Rectal smooth muscle tissue (tissue), 1 donor: ENCODE data around the gene NMUR2.

Experiments used
- H3K27ac ChIP-seq: one replicate; pipeline ENCODE4 v1.7.0; 2013; ENCODE audit warnings: low read depth, low read length, inconsistent platforms
- H3K27me3 ChIP-seq: one replicate; pipeline ENCODE4 v1.7.0; 2013; ENCODE audit warnings: low read length; ENCODE audit not compliant: control insufficient read depth, insufficient read depth
- H3K36me3 ChIP-seq: one replicate; pipeline ENCODE4 v1.7.0; 2013; ENCODE audit warnings: low read length; ENCODE audit not compliant: control insufficient read depth, insufficient read depth
- H3K4me1 ChIP-seq: one replicate; pipeline ENCODE4 v1.7.0; 2013; ENCODE audit warnings: low read length; ENCODE audit not compliant: control insufficient read depth, insufficient read depth
- H3K4me3 ChIP-seq: one replicate; pipeline ENCODE4 v1.7.0; 2013; ENCODE audit warnings: low read length
- H3K9ac ChIP-seq: one replicate; pipeline ENCODE4 v1.7.0; 2013; ENCODE audit warnings: low read length

NMUR2 gene

GRCh38 chr5:152364899-152365298, 40.2 kb downstream of the NMUR2 start:
- H3K4me3 ChIP-seq, result no peak overlapping the region
- H3K36me3 ChIP-seq, result no peaks in the 10 kb centered on the region
- H3K27ac ChIP-seq, result no peak overlapping the region
- H3K9ac ChIP-seq, result no peak overlapping the region
- H3K4me1 ChIP-seq, result no peaks in the 10 kb centered on the region
- H3K27me3 ChIP-seq, result no peaks in the 10 kb centered on the region

- no peaks in the 10 kb centered on the region for H3K27me3 ChIP-seq
- no peaks in the 10 kb centered on the region for H3K36me3 ChIP-seq
- no peak overlapping the region for H3K4me3 ChIP-seq
- no peak overlapping the region for H3K27ac ChIP-seq
- no peaks in the 10 kb centered on the region for H3K4me1 ChIP-seq
- H3K9ac ChIP-seq, result no peak overlapping the region
These were observed 40.9 kb downstream of the NMUR2 start for GRCh38 chr5:152364172-152364571.

- Histone ChIP-seq H3K9ac (no peak overlapping the region), H3K27ac (no peak overlapping the region), H3K27me3 (no peaks in the 10 kb centered on the region), H3K4me3 (no peak overlapping the region), H3K36me3 (no peaks in the 10 kb centered on the region), H3K4me1 (no peaks in the 10 kb centered on the region)
These were observed 46.1 kb downstream of the NMUR2 start for GRCh38 chr5:152358861-152359568.

- no peaks in the 10 kb centered on the region for H3K27me3 ChIP-seq
- no peaks in the 10 kb centered on the region for H3K36me3 ChIP-seq
- H3K4me1 ChIP-seq, result no peaks in the 10 kb centered on the region
- no peak overlapping the region for H3K4me3 ChIP-seq
- no peak overlapping the region for H3K9ac ChIP-seq
- no peak overlapping the region for H3K27ac ChIP-seq
These were observed 48.6 kb downstream of the NMUR2 start for GRCh38 chr5:152356506-152356905.

- H3K4me1 ChIP-seq, result no peaks in the 10 kb centered on the region
- H3K27ac ChIP-seq, result no peak overlapping the region
- H3K9ac ChIP-seq, result no peak overlapping the region
- H3K27me3 ChIP-seq, result no peaks in the 10 kb centered on the region
- H3K36me3 ChIP-seq, result no peaks in the 10 kb centered on the region
- H3K4me3 ChIP-seq, result no peak overlapping the region
These were observed 50.0 kb downstream of the NMUR2 start for GRCh38 chr5:152355061-152355460.

- no peaks in the 10 kb centered on the region for H3K4me1 ChIP-seq
- H3K27ac ChIP-seq, result no peak overlapping the region
- no peak overlapping the region for H3K4me3 ChIP-seq
- no peaks in the 10 kb centered on the region for H3K36me3 ChIP-seq
- no peak overlapping the region for H3K9ac ChIP-seq
- H3K27me3 ChIP-seq, result no peaks in the 10 kb centered on the region
These were observed 52.1 kb downstream of the NMUR2 start for GRCh38 chr5:152353001-152353400.

- Histone ChIP-seq H3K4me3 (no peak overlapping the region), H3K9ac (no peak overlapping the region), H3K27ac (no peak overlapping the region), H3K4me1 (no peaks in the 10 kb centered on the region), H3K36me3 (no peaks in the 10 kb centered on the region), H3K27me3 (no peaks in the 10 kb centered on the region)
These were observed 55.2 kb downstream of the NMUR2 start for GRCh38 chr5:152349683-152350526.
